HG03045 (cell line): ENCODE results near the gene KRTAP24-1.

ENCODE experiments used
- ATAC-seq: cut with Tn5 transposase; IDR thresholded peaks from one replicate; pipeline ENCODE4 v1.9.1; 2021; ENCODE audit warnings: mild to moderate bottlenecking, moderate library complexity; ENCODE audit not compliant: unreplicated experiment

Gene KRTAP24-1, protein sequence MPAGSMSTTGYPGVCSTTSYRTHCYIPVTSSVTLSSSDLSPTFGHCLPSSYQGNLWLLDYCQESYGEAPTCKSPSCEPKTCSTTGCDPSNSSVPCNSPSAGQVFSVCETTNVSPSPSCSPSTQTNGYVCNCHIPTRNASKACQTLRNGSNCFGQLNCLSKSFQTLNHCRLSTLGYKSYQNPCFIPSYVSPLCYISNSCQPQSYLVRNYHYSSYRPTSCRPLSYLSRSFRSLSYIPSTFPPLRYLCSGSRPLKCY

DNA sequence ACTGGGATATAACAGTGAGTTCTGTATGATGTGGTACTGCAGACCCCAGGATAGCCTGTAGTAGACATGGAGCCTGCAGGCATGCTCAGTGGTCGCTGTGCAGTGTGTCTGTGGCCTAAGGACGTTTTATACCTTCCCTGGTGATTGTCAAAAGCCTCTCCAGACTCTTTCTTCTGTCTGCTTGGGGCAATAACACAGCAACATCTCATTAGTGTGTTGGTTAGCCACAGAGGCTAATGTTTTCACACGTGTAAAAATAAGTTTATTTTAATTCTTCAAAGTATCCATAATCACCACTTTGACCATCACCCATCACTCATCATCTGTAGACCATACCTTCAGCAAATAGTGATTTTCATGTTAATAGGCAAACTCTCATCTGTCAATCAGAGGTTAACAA, at the start of gene KRTAP24-1:
TSS of gene KRTAP24-1 (minus strand) at position 101 of the 400 bp plus-strand sequence. CDS start at position 83, 18 bp downstream.
- no peak for ATAC-seq

DNA sequence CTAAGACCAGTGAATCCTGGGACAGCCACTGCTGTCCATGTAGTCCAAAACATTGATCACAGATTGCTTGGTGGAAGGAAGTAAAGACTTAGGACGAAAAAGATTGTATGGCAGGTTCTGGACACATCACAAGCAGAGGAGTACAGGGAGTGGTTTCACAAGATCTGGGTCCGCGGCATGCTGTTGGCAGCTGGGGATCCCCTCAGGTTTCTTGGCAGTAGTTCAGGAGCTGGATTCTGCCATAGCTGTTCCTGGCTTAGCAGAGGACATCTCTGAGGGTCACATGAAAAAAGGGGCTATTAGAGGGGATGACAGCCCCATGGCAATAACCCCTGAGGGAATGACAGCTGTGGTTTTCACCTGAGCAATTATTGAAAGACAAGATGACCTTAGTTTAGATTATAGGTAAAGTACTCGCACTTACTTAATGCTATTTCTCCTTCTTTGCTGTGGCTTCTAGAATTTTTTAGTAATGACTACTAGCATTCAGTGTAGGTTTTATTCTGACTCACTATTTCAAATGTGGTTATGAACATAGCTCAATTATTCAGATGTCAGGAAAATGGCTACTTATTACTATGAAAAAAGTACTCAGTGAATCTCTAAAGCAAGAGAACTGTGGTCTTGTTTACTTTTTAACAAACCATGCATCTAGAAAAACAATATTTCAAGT, 46.6 kb upstream of the KRTAP24-1 start:
- ATAC-seq = no peak

DNA sequence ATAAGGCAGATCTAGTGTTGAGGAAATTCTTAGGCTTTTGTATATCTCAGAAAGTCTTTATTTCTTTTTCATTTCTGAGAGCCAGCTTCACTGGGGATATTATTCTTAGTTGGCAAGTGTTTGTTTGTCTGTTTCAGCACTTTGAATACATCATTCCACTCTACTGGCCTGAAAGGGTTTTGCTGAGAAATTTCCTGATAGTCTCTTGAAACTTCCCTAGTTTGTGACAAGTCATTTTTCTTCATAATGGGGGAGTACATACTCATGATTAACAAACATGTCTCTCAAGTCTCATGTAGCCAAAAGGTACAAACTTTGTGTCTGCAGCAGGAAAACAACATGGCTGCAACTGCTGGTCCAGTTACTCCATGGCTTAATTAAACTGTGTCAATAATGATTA, 43.6 kb upstream of the KRTAP24-1 start:
- no peak for ATAC-seq

DNA sequence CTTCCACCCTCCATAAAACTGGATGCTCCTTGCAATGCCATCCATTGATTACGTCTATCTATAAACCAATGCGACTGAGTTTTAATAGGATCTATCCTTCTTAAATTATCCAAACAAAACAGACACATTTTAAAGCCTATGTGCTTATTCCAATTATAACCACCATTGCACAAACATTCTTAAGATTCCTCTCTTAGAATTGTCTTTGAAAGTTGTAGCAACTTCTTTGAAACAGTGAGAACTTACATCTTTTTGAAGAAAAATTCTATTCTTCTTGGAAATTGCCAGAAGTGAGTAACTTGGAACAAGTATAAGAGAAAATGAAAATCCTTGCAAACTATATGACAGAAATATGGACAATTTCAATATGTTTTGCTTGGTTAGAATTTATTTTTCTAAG, 37.5 kb upstream of the KRTAP24-1 start, which contains the start of gene KRTAP26-1:
TSS of gene KRTAP26-1 (minus strand) at position 101 of the 400 bp plus-strand sequence. CDS start 280 bp downstream, outside the sequence.
- ATAC-seq = no peak

DNA sequence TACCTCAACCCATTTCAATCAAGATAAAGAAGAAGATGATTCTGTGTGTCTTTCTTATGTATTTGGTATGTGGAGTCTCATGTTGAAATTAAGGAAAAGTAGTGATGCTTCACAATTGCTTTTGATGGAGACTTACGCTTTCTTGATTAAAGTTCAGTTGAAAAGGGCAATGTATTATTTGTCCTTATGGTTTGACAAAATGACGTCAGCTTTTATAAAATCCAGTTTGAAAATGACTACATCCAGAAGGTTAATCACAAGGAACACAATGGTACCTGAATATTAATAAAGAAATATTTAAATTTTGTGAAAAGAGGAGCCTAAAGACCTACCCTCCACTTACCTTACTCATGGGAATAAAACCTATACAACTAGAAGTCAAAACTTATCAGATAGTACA, 33.0 kb upstream of the KRTAP24-1 start:
- no peak for ATAC-seq

DNA sequence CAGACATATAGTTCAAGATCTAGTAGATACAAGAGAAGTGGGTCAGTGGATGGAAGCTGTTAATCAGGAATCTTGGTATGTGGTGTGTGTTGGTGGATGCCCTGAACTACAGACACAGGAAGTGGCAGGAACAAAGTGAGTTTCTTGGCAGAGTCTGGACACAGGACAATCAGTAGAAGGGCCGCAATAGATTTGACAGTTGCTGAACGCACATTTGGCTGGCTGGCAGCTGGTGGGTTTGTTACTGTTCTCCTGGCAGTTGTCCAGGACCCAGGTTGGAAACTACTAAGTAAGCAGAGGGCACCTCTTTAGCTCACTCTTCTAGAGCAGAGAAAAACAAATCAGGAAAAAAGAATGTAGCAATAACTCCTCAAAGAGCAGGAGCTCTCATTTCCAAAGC, 24.1 kb upstream of the KRTAP24-1 start:
- ATAC-seq = no peak

DNA sequence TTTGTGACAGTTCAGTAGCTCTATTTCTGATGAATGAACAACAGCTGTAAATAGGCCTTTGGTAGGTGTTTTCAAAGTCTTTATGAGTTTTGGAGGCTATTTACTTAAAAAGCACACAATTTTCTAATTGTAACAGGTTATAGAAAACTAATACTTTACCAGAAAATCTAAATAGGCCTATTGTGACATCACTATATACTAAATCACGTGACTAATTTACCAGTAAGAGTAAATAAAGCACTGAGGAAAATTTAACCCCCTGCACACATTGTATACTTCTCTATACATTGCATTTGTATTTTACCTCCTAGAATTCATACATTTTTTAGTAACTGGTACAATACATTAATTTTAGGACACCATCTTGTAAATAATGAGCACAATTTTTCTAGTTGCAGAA, 22.4 kb upstream of the KRTAP24-1 start:
- ATAC-seq = no peak

DNA sequence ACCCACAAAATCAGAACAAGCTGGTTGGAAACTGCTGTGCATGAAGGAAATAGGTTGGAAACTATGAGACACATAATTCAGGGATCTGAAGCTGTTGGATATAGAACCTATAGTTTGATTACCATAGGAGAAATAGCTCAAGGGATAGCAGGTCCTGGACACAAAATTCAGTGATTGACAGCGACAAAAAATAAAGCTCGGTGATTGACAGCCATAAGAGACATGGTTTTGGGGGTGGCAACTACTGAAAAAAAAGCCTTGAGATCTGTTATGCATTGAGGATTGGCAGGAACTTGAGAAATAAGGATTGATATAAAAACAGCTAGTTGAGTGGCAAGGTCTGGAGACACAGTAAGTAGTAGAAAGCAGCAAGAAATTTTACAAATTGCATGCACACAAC, 6.5 kb upstream of the KRTAP24-1 start, which contains the start of gene KRTAP25-1:
TSS of gene KRTAP25-1 (minus strand) at position 300 of the 400 bp plus-strand sequence. CDS start at position 276, 24 bp downstream.
- no peak for ATAC-seq

DNA sequence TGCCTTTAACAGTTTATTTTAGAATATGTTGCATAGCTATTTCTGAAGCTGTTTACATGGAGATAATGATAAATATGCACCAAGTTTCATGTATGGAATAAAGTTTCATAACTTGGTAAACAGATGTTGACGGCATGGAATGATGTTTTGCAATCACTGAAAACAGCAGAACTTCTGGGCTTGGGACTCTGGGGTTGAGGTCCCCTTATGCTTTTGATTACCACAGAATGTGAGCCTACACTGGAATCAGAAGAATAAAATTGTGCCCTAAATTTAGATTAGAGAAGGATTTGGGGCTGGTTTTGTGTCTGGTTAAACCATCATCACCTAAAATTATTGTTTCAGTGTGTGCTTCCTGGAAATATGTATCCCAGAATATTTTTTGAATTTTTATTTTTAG, 11.1 kb downstream of the KRTAP24-1 start:
- no peak for ATAC-seq

DNA sequence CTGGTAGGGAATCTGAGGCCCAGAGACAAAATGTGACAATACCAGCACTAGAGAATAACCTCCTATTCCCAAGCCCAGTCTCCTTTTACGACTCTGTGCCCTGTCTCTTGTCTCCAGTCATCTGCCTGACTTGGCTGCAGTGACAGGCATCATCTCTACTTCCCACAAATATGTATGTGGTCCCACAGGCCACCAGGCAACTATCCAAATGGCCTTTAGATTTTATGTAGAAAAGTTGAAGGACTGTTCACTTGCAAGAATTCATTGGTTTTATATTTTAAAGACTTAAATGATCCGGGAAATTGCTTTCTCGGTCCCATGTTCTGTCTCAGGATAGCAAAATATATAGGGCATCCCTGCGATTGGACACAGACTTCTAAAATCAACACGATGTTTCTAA, 11.6 kb downstream of the KRTAP24-1 start:
- ATAC-seq = no peak

DNA sequence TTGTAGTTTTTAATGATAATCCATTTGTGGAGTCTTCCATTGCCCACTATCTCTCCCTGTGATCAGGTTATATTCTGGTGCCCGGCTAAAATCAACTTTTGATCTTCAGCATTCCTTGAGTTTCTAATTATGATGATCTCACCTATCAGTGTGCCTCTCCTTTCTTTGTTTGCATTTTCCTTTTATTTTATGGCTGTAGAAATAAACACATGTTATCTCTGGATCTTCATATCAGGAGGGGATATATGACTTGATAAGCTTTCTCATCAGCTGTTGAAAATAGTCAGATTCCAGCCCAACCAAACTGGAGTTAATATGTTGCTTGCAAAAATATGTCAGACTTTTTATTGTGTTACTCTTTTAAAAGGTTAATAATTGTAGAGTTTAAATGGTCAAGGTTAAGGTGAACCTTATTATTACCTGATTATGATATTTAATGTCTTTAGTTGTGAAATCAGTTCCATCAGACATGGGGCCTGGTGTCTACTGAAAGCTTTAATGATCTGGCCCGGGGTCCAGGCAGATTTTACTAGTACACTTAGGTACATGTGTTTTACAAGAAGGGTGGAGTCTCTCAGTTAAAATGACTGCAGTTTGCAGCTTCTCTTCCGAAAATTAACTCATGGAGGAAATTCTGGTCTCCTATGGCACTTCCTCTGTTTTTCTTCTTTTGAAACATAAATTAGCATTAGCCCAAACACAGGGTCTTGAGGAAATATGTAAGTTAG, 12.8 kb downstream of the KRTAP24-1 start:
- no peak for ATAC-seq

DNA sequence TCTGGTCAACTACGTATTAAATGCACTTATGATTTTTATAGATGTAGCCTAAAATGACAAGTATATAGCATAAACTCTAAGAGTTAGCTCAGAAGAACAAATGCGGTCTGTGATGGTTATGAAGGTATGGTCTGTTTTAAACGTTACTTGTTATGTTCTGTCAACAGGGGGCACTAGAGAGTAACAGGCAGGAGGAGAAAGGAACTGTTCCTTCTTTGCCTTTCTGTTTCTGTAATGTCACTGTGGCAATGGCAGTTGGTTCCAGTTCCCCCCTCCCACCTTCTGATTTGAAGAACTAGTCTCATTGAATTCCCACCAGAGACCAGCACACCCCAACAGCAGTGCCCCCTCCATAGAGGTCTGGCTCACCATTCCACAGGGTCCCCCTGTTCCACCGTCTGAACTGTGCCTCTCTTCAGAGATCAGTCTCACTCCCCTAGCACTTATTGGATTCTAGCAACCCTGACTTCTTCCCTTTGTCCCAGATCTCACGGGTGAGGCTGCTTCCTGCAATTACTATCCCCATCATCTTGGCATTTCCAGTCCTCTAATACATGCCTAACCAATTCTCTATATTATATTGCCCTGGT, 14.0 kb downstream of the KRTAP24-1 start:
- no peak for ATAC-seq

DNA sequence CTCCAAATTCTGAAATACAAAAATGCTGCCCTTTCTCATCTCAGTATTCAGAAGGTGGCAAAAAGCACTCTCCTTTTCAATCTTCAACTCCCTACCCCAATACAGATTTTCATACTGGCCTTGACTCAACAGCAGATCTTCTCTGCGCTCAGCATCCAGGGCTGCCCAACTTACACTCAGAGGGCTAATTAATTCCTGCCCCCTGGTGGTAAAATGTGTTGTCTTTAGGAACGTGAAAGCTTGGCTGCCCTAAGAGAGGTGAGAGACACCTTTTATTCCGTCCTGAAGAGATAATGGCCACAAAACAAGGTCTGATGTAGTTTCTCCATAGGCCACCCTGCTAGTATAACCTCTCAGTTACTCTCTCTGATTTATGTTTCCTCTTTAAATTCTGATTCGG, 25.0 kb downstream of the KRTAP24-1 start:
- ATAC-seq = no peak

DNA sequence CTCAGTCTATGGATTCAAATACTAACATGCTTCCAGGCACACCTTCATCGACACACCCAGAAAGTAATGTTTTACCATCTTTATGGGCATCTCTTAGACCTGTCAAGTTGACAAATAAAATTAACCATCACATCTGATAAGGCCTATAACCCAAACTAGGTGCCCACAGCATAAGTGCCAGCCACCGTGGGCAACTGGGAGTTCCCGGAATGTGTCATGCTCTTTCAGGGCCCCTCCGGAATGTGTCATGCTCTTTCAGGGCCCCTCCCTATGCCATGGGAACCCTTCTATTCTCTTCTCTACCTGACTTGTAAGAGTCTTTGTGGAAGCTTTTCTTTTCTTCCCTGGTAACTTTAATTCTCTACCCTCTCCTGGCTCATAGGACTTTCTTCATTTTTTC, 26.6 kb downstream of the KRTAP24-1 start:
- ATAC-seq = no peak

DNA sequence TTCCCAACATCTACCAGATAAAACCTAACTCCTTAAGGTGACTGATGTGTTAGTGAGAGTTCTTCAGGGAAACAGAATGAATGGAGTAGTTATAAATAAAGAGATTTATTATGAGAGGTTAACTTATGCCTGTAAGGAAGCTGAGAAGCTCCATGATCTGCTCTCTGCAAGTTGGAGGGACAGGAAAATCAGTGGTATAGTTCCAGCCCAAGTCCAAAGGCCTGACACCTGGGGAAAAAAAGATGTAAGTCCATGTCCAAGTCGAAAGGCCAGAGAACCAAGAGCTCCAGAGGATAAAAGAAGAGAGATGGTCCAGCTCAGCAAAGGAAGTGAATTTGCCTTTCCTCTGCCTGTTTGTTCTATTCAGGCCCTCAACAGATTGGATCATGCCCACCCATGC, 27.1 kb downstream of the KRTAP24-1 start:
- ATAC-seq = no peak

DNA sequence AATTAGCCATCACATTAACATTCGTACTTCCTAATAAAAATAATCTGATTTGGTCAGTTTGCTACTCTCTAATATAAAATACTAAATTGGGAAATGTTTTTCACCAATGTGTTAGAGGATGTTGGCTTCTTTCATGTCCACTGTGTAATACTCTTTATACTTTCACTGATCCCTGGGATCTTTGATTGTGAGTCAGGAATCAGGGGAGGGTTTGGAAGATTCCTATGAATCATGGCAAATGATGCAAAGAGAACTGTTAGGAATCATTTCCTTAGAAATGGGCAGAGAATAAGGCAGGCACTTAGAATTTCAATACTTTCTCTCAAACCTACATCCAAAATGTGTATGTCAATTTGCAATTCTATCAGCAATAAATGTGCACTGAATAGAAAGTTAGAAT, 31.0 kb downstream of the KRTAP24-1 start:
- ATAC-seq = no peak

DNA sequence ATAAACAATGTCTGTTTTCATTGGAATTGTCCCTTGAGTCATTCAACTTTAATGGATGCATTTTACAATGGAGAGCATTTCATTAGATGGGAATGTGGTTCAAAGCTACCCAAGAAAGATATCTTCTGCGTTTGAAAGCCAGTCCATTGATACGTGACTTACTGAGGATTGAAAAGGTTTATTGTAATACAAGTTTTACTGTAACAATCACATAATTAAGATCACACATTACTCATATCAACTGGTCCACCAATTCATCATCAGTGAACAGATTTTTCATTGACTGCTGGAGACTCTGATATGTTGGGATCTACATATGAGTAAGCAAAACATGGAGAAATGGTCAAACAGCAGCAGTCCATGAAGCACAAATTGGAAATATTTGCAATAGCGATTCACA, 32.8 kb downstream of the KRTAP24-1 start:
- no peak for ATAC-seq

DNA sequence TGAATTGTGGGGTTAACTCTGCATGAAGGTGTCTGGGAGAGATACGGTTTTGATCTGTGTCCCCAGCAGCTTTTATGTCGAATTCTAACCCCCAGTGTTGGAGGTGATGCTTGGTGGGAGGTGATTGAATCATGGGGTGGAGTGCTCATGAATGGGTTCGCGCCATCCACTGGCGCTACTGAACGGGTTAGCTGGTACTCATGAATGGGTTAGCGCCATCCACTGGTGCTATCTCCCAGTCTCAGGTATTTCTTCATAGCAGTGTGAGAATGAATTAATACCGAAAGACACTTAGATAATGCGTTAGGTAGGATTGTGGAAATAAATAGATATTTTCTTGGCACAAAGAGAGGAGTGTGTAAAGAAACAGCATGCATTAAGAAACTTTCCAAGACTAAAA, 33.9 kb downstream of the KRTAP24-1 start:
- ATAC-seq = no peak

DNA sequence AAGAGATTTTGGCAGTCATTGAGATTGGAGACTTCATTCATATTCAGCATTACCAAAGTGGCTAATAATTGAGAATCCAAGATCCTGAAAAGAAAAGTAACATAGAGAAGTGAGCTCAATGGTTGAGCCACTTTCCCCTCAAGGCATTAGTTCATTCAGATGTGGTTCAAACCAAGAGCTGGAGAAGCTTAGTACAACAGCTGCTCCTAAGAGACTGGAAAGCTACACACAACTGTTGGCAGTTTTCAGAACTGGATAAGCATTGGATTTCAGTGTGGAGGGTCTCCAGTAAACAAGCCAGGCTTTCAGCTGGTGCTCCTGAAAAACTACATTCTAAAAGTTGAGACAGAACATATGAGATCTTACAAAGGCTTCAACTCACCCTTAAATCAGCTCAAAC, 37.7 kb downstream of the KRTAP24-1 start:
- no peak for ATAC-seq

DNA sequence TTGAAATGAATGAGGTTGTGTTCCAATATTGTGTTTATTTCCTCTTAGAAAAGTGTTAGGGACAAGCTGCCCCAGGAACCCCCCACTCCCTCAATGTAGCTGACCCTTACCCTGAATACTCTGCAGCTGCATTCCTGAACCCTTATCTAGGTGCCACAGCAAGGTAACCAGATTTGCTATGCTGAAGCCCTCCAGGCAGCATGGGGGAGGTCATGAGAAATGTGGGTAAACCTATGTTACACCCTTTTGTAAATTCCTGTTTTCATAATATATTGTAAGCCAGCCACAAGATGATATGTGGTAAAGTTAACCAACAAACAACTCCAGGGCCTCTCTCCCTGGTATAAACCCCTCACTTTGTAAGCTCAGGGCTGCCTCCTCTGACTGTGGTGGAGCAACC, 39.1 kb downstream of the KRTAP24-1 start:
- no peak for ATAC-seq

DNA sequence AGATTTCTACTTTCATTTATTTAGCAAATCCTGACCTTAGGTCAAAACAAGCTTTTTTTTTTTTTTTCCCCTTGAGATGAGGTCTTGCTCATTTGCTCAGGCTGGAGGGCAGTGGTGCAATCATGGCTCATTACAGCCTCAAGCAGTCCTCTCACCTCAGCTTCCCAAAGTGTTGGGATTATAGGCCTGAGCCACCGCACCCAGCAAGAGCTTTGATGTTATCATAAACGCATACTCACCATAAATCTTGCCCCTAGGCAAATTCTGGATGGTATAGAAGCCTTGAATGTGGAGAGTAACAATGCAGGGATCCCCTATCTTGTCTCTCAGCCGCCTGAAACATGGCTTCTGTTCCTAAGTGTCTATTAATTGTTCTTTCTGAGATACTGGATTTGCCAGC, 42.1 kb downstream of the KRTAP24-1 start:
- ATAC-seq = no peak
